Epithelial cell of proximal tubule (primary cell): ENCODE data around the gene NPAP1. TPM values are rescaled to one million over a fixed set of nuclear protein-coding genes. Genes with fewer than 3 reads are reported as not detected.

Source experiments
- DNase-seq: peaks from one replicate; pipeline ENCODE4 v3.0.0-alpha.2; 2011; ENCODE audit warnings: low read depth
- H3K4me3 ChIP-seq: 2 replicates; pipeline ENCODE4 v1.5.1; 2011; ENCODE audit warnings: low read depth, mild to moderate bottlenecking, low read length
- CTCF ChIP-seq: conservative IDR thresholded peaks from 2 replicates; pipeline ENCODE4 v1.5.1; 2012; ENCODE audit warnings: low read depth, mild to moderate bottlenecking, low read length
- total RNA-seq: library from RNA; depleted of rRNA; stranded (reverse); fragments of >200 nt; gene quantifications from 2 replicates; pipeline ENCODE4 v1.2.3, GENCODE V29; 2015

The NPAP1 gene
- total RNA-seq, 1 donor from 2014 or later: not detected

GRCh38 chr15:24718289-24719082 is 42.9 kb downstream of the NPAP1 start:
- DNase-seq: no peak
- TF ChIP-seq CTCF: no peak
- no peak overlapping the region for H3K4me3 ChIP-seq

DNA sequence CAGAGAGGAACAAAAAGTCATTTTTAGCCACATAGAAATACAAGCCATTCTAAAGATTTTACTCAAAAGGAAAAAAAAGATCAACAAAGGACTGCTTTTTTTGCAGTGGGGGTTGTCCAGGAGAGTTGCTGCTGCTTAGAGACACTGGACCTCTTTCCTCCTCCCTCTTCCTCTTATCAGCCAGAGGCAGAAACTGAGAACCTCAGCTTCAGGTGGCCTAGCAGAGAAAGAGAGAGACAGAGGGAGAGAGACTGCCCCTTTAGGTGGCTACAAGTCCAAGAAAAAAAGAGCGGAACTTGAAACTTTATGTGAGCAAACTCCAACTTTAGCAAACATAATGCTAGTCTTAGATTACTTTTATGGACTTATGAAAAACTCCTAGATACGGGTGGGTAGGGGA is 54.2 kb downstream of the NPAP1 start:
- no peak overlapping the region for H3K4me3 ChIP-seq
- TF ChIP-seq CTCF: no peak

More for the DNA sequence above, 54.2 kb downstream of the NPAP1 start:
- DNase-seq: no peak
